NOMO-1 treated with dmso at 0.1 percent for 144 hours (cell line): ENCODE results near the gene FNDC1.
"Not testable (repeated sequence)": the region's sequence is repeated elsewhere in the genome, so short reads cannot be mapped to it uniquely, and the experiment has no call there.

Source experiments
- DNase-seq: peaks from one replicate; lab custom pipeline; 2025; ENCODE audit not compliant: unreplicated experiment; lab: John Stamatoyannopoulos, UW

Gene FNDC1

GRCh38 chr6:159255434-159255951, 86.3 kb downstream of the FNDC1 start:
- DNase-seq, result no peak

GRCh38 chr6:159256128-159256527, 86.9 kb downstream of the FNDC1 start:
- DNase-seq, result no peak

GRCh38 chr6:159257846-159258245, 88.6 kb downstream of the FNDC1 start:
- DNase-seq, result no peak

GRCh38 chr6:159259441-159260125, 90.4 kb downstream of the FNDC1 start:
- no peak for DNase-seq

- no peak for DNase-seq
Observed at GRCh38 chr6:159260208-159260607, 91.0 kb downstream of the FNDC1 start.

GRCh38 chr6:159261995-159262394, 92.8 kb downstream of the FNDC1 start:
- DNase-seq, result no peak

- no peak for DNase-seq
Observed at GRCh38 chr6:159262586-159262985, 93.4 kb downstream of the FNDC1 start.

- no peak for DNase-seq
Observed at GRCh38 chr6:159267165-159267564, 98.0 kb downstream of the FNDC1 start.

- no peak for DNase-seq
Observed at GRCh38 chr6:159268511-159268910, 99.3 kb downstream of the FNDC1 start.

GRCh38 chr6:159271257-159271656, 102.1 kb downstream of the FNDC1 start:
- DNase-seq, result no peak

GRCh38 chr6:159278626-159279025, 109.4 kb downstream of the FNDC1 start:
- DNase-seq, result no peak

GRCh38 chr6:159279790-159280277, 110.6 kb downstream of the FNDC1 start:
- no peak for DNase-seq

GRCh38 chr6:159282421-159282820, 113.2 kb downstream of the FNDC1 start:
- DNase-seq, result no peak

GRCh38 chr6:159284661-159285060, 115.5 kb downstream of the FNDC1 start:
- not testable (repeated sequence) for DNase-seq

- DNase-seq, result no peak
Observed at GRCh38 chr6:159298840-159299239, 129.6 kb downstream of the FNDC1 start.

- no peak for DNase-seq
Observed at GRCh38 chr6:159299566-159299965, 130.4 kb downstream of the FNDC1 start.

- DNase-seq, result no peak
Observed at GRCh38 chr6:159301277-159301676, 132.1 kb downstream of the FNDC1 start.

- no peak for DNase-seq
Observed at GRCh38 chr6:159301810-159302593, 132.8 kb downstream of the FNDC1 start.

- DNase-seq, result no peak
Observed at GRCh38 chr6:159302594-159302992, 133.4 kb downstream of the FNDC1 start.

GRCh38 chr6:159303159-159303558, 134.0 kb downstream of the FNDC1 start:
- DNase-seq, result no peak

GRCh38 chr6:159303784-159304183, 134.6 kb downstream of the FNDC1 start:
- no peak for DNase-seq

GRCh38 chr6:159304641-159305040, 135.4 kb downstream of the FNDC1 start:
- DNase-seq, result no peak
